ENCODE measurements around the gene VEPH1.

DNA sequence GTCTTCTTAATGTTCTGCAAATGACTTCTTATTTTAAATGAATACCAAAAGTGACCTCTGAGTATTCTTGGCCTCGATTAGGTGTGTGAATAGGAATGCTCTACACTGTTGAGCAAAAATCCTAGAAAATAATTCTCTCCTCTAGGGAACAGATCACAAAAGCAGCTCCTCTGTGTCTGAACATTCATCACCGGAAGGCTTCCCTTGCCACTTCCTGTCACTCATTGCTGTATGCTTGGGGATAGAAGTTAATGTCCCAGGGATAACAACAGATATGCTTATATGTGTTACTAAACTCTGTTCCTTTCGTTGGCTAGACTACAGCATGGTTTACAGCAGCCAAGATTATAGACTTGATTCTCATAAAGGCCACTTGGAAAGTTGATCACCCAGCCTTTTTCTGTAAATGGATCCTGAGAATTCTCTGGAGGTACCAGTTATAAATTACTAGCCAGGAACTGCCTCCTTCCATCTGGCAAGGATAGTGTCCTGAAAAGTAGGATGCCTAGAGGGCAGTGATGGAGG is 82.5 kb downstream of the VEPH1 start:
- TF ChIP-seq, protein P1, sequence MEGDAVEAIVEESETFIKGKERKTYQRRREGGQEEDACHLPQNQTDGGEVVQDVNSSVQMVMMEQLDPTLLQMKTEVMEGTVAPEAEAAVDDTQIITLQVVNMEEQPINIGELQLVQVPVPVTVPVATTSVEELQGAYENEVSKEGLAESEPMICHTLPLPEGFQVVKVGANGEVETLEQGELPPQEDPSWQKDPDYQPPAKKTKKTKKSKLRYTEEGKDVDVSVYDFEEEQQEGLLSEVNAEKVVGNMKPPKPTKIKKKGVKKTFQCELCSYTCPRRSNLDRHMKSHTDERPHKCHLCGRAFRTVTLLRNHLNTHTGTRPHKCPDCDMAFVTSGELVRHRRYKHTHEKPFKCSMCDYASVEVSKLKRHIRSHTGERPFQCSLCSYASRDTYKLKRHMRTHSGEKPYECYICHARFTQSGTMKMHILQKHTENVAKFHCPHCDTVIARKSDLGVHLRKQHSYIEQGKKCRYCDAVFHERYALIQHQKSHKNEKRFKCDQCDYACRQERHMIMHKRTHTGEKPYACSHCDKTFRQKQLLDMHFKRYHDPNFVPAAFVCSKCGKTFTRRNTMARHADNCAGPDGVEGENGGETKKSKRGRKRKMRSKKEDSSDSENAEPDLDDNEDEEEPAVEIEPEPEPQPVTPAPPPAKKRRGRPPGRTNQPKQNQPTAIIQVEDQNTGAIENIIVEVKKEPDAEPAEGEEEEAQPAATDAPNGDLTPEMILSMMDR (IDR thresholded peaks at IDR 0.05): no peak
- TF ChIP-seq POLR2A (IDR thresholded peaks at IDR 0.05): no peak

All from body of pancreas (tissue), 4 donors.